ENCODE results near the gene TOP3A.
A peak's percentile ranks its signal among the peaks of the same experiment; 100 is the strongest.

TOP3A gene

GRCh38 chr17:18250708-18251107 lies 64.1 kb downstream of the TOP3A start:
- TF ChIP-seq CTCF (IDR thresholded peaks at IDR 0.05; ENCODE audit: insufficient read depth, low read depth, low read length, missing control alignments) = no peak
- no peak overlapping the region for H3K4me3 ChIP-seq (ENCODE audit: low read length)
- DNase-seq (ENCODE audit: low read depth) = no peak

- no peak for TF ChIP-seq CTCF (IDR thresholded peaks at IDR 0.05; ENCODE audit: insufficient read depth, low read depth, low read length, missing control alignments)
- no peak overlapping the region for H3K4me3 ChIP-seq (ENCODE audit: low read length)
- DNase-seq (ENCODE audit: low read depth) = peak; percentile 82
Measured at GRCh38 chr17:18250259-18250658, 64.5 kb downstream of the TOP3A start.

GRCh38 chr17:18248811-18249210 lies 66.0 kb downstream of the TOP3A start:
- H3K4me3 ChIP-seq (ENCODE audit: low read length) = no peak overlapping the region
- no peak for DNase-seq (ENCODE audit: low read depth)
- TF ChIP-seq CTCF (IDR thresholded peaks at IDR 0.05; ENCODE audit: insufficient read depth, low read depth, low read length, missing control alignments) = no peak

- peak; percentile 82 for TF ChIP-seq CTCF (IDR thresholded peaks at IDR 0.05; ENCODE audit: insufficient read depth, low read depth, low read length, missing control alignments)
- H3K4me3 ChIP-seq (ENCODE audit: low read length) = no peak overlapping the region
- peak; percentile 79 for DNase-seq (ENCODE audit: low read depth)
Measured at GRCh38 chr17:18248300-18248731, 66.5 kb downstream of the TOP3A start.

- no peak for TF ChIP-seq CTCF (IDR thresholded peaks at IDR 0.05; ENCODE audit: insufficient read depth, low read depth, low read length, missing control alignments)
- no peak overlapping the region for H3K4me3 ChIP-seq (ENCODE audit: low read length)
- DNase-seq (ENCODE audit: low read depth) = no peak
Measured at GRCh38 chr17:18247613-18248001, 67.2 kb downstream of the TOP3A start.

- peak; percentile 94 for DNase-seq (ENCODE audit: low read depth)
- TF ChIP-seq CTCF (IDR thresholded peaks at IDR 0.05; ENCODE audit: insufficient read depth, low read depth, low read length, missing control alignments) = no peak
Measured at GRCh38 chr17:18246880-18247612, 67.7 kb downstream of the TOP3A start.

More at GRCh38 chr17:18246880-18247612, 67.7 kb downstream of the TOP3A start:
- peak overlapping the region; percentile 7 for H3K4me3 ChIP-seq (ENCODE audit: low read length)
